H1 (cell line): ENCODE results near the gene TIMM8B. TPM values are rescaled to one million over a fixed set of nuclear protein-coding genes. Genes with fewer than 3 reads are reported as not detected.

Source experiments
- CTCF ChIA-PET: fragments of 300-600 bp; sonication (Branson Sonifier 250); formaldehyde crosslinking; loops from one replicate; lab custom pipeline; 2021; ENCODE audit not compliant: partially characterized antibody; lab: Charles Lee
- POLR2A ChIA-PET: fragments of 300-600 bp; sonication (Branson Sonifier 250); formaldehyde crosslinking; loops from one replicate; lab custom pipeline; 2021; ENCODE audit warnings: inconsistent platforms; ENCODE audit not compliant: partially characterized antibody; lab: Charles Lee
- DNase-seq, 2 experiments: peaks; one replicate each; pipeline versions ENCODE4 v3.0.0 to v3.0.0-alpha.2; 2010 to 2022; ENCODE audit warnings: low spot score in 2 of 2, low read depth in 1 of 2, mixed read lengths in 1 of 2
- FAIRE-seq: peaks from 2 replicates; lab custom pipeline; 2011; peaks lifted over from hg19 to GRCh38; lab: Jason Lieb, UNC
- H2AFZ ChIP-seq: 2 replicates; pipeline ENCODE4 v1.8.1; 2012; ENCODE audit warnings: low read length, inconsistent platforms
- H2AK5ac ChIP-seq: 2 replicates; pipeline ENCODE4 v1.6.1; 2013; ENCODE audit warnings: low read depth, low read length
- H2BK120ac ChIP-seq: replicated peaks from 2 replicates; pipeline ENCODE3; 2013; ENCODE audit warnings: low read depth, low read length, inconsistent platforms
- H2BK12ac ChIP-seq: 2 replicates; pipeline ENCODE4 v1.6.1; 2013; ENCODE audit warnings: low read depth, low read length
- H2BK15ac ChIP-seq: 2 replicates; pipeline ENCODE4 v1.6.1; 2013; ENCODE audit warnings: low read length
- H2BK20ac ChIP-seq: 2 replicates; pipeline ENCODE4 v1.6.1; 2013; ENCODE audit warnings: low read length
- H2BK5ac ChIP-seq: 2 replicates; pipeline ENCODE4 v1.6.1; 2013; ENCODE audit warnings: low read depth, low read length
- H3K14ac ChIP-seq: 2 replicates; pipeline ENCODE4 v1.6.1; 2013; ENCODE audit warnings: inconsistent platforms; ENCODE audit not compliant: insufficient read length
- H3K18ac ChIP-seq: 2 replicates; pipeline ENCODE4 v1.6.1; 2013; ENCODE audit warnings: low read length; ENCODE audit errors: extremely low read depth
- H3K23ac ChIP-seq: 2 replicates; pipeline ENCODE4 v1.6.1; 2013; ENCODE audit warnings: inconsistent platforms; ENCODE audit not compliant: insufficient read length
- H3K23me2 ChIP-seq: 2 replicates; pipeline ENCODE4 v1.6.1; 2013; ENCODE audit warnings: low read depth, low read length
- H3K27ac ChIP-seq: 2 replicates; pipeline ENCODE4 v1.6.1; 2011; ENCODE audit warnings: low read depth, low read length, inconsistent platforms
- H3K27me3 ChIP-seq, 4 experiments: replicated peaks in 1 of 4; 1 replicate in 1 of 4; 2 replicates in 3 of 4; pipeline versions ENCODE4 v1.6.1 to v1.8.1; 2011 to 2013; ENCODE audit warnings: low read length in 3 of 4, mild to moderate bottlenecking in 3 of 4, inconsistent platforms in 2 of 4, mixed read lengths in 2 of 4, moderate library complexity in 1 of 4; ENCODE audit not compliant: control insufficient read depth in 3 of 4, insufficient read depth in 3 of 4; ENCODE audit errors: extremely low read depth in 1 of 4
- H3K36me3 ChIP-seq, 4 experiments: 2 replicates each; pipeline versions ENCODE4 v1.6.1 to v1.8.1; 2011 to 2013; ENCODE audit warnings: mild to moderate bottlenecking in 4 of 4, low read length in 3 of 4, moderate library complexity in 2 of 4, control low read depth in 1 of 4, inconsistent platforms in 1 of 4; ENCODE audit not compliant: insufficient read depth in 4 of 4, control insufficient read depth in 2 of 4
- H3K4ac ChIP-seq: replicated peaks from 2 replicates; pipeline ENCODE3; 2013; ENCODE audit warnings: low read length, low read depth, mixed read lengths, inconsistent platforms; ENCODE audit not compliant: insufficient read length
- H3K4me1 ChIP-seq, 4 experiments: replicated peaks in 1 of 4; 1 replicate in 1 of 4; 2 replicates in 3 of 4; pipeline versions ENCODE4 v1.6.1 to v1.8.1; 2011 to 2013; ENCODE audit warnings: low read length in 3 of 4, inconsistent platforms in 2 of 4, mixed read lengths in 1 of 4; ENCODE audit not compliant: insufficient read depth in 4 of 4, control insufficient read depth in 3 of 4
- H3K4me2 ChIP-seq, 2 experiments: 2 replicates each; pipeline versions ENCODE4 v1.6.1 to v1.8.1; 2011 to 2013; ENCODE audit warnings: low read depth in 2 of 2, low read length in 2 of 2, control low read depth in 1 of 2, inconsistent platforms in 1 of 2, mild to moderate bottlenecking in 1 of 2; ENCODE audit not compliant: insufficient read depth in 1 of 2
- H3K4me3 ChIP-seq, 4 experiments: fragments of 200-600, 300-600 bp in 1 of 4; sonication (generic), shearing (Covaris generic), sonication (Bioruptor Twin) in 1 of 4; 2 replicates each; pipeline versions ENCODE4 v1.5.1 to v1.8.1; 2011 to 2016; ENCODE audit warnings: low read length in 4 of 4, low read depth in 3 of 4, control low read depth in 2 of 4, inconsistent platforms in 2 of 4, mild to moderate bottlenecking in 2 of 4, mixed read lengths in 1 of 4, moderate library complexity in 1 of 4; ENCODE audit not compliant: insufficient read depth in 2 of 4; ENCODE audit errors: extremely low read depth in 1 of 4
- H3K56ac ChIP-seq: replicated peaks from 2 replicates; pipeline ENCODE3; 2013; ENCODE audit warnings: low read depth, mild to moderate bottlenecking, mixed read lengths, low read length, inconsistent platforms; ENCODE audit not compliant: insufficient read length
- H3K79me1 ChIP-seq: 2 replicates; pipeline ENCODE4 v1.6.1; 2013; ENCODE audit warnings: low read depth, low read length, control low read depth
- H3K79me2 ChIP-seq, 2 experiments: 2 replicates each; pipeline versions ENCODE4 v1.6.1 to v1.8.1; 2012 to 2013; ENCODE audit warnings: low read length in 2 of 2, mild to moderate bottlenecking in 2 of 2, inconsistent platforms in 1 of 2; ENCODE audit not compliant: insufficient read depth in 2 of 2, control insufficient read depth in 1 of 2
- H3K9ac ChIP-seq, 4 experiments: replicated peaks in 1 of 4; 1 replicate in 1 of 4; 2 replicates in 3 of 4; pipeline versions ENCODE4 v1.6.1 to v1.8.1; 2011 to 2013; ENCODE audit warnings: low read depth in 3 of 4, low read length in 3 of 4, control low read depth in 2 of 4, mild to moderate bottlenecking in 2 of 4, moderate library complexity in 2 of 4, inconsistent platforms in 1 of 4; ENCODE audit errors: extremely low read depth in 1 of 4
- H3K9me3 ChIP-seq, 2 experiments: 2 replicates each; pipeline versions ENCODE4 v1.6.1 to v1.8.1; 2012 to 2013; ENCODE audit warnings: mild to moderate bottlenecking in 2 of 2, moderate library complexity in 2 of 2, control low read depth in 1 of 2, inconsistent platforms in 1 of 2, low read depth in 1 of 2, low read length in 1 of 2, mixed read lengths in 1 of 2; ENCODE audit not compliant: insufficient read depth in 2 of 2
- H4K20me1 ChIP-seq, 2 experiments: replicated peaks in 1 of 2; 2 replicates each; pipeline versions ENCODE3 to v1.8.1; 2011 to 2013; ENCODE audit warnings: inconsistent platforms in 2 of 2, low read length in 2 of 2, mild to moderate bottlenecking in 1 of 2; ENCODE audit not compliant: insufficient read depth in 2 of 2, control insufficient read depth in 1 of 2
- H4K5ac ChIP-seq: 2 replicates; pipeline ENCODE4 v1.6.1; 2013; ENCODE audit warnings: low read length, low read depth, mixed read lengths, inconsistent platforms; ENCODE audit not compliant: insufficient read length
- H4K8ac ChIP-seq: 2 replicates; pipeline ENCODE4 v1.8.0; 2013; ENCODE audit warnings: mild to moderate bottlenecking, moderate library complexity, low read length, inconsistent platforms; ENCODE audit not compliant: insufficient read depth; ENCODE audit errors: extremely low read depth
- H4K91ac ChIP-seq: replicated peaks from 2 replicates; pipeline ENCODE3; 2013; ENCODE audit warnings: low read length, mixed read lengths, inconsistent platforms; ENCODE audit not compliant: insufficient read length
- RAD21 ChIP-seq, 2 experiments: IDR thresholded peaks in 1 of 2; conservative IDR thresholded peaks in 1 of 2; 2 replicates each; pipeline ENCODE4 v1.6.1; 2011; ENCODE audit warnings: low read depth in 2 of 2, low read length in 2 of 2, improper control_type of control experiment in 1 of 2, inconsistent platforms in 1 of 2, mild to moderate bottlenecking in 1 of 2, moderate library complexity in 1 of 2
- WGBS, 2 experiments: shearing (Covaris generic) in 1 of 2; methylation state at CpG; one replicate each; pipeline versions ENCODE4 v1.1.6 to v1.1.7; 2013 to 2015; ENCODE audit warnings: low lambda C conversion rate in 2 of 2, mixed read lengths in 2 of 2, inconsistent platforms in 1 of 2, low coverage in 1 of 2, missing lambda C conversion rate in 1 of 2; ENCODE audit not compliant: insufficient replicate concordance in 2 of 2, insufficient coverage in 1 of 2, insufficient read length in 1 of 2; ENCODE audit errors: extremely low coverage in 1 of 2, missing lambda C conversion rate in 1 of 2; 5-methylcytosine and 5-hydroxymethylcytosine counted together
- polyA plus RNA-seq, 7 experiments: library from polyadenylated mRNA; depleted of rRNA in 3 of 7; stranded (reverse) in 5 of 7; unstranded in 2 of 7; fragments of >200 nt in 5 of 7; fragments of 200-250 nt in 2 of 7; gene quantifications; 1 replicate in 5 of 7; 2 replicates in 1 of 7; 4 replicates in 1 of 7; pipeline versions ENCODE4 v1.2.1 to v1.2.3, GENCODE V29; 2011 to 2013; ENCODE audit warnings: missing spikeins in 2 of 7, mixed read lengths in 2 of 7
- total RNA-seq: library from RNA; stranded (reverse); fragmentation: NEBNext Ultra II Directional; extraction: Animal tissue kit (Norgen Biotek cat#: 25700); gene quantifications from 2 replicates; pipeline ENCODE4 v1.2.1, GENCODE V29; 2021

Gene TIMM8B
- total and polyA plus RNA-seq, 2 of the 8 experiments (the other 6 are each of a cell fraction or from before 2014, with no cell fraction given), result 93.7 to 143 TPM

- no peak overlapping the region for H3K14ac ChIP-seq
- no peaks in the 10 kb centered on the region for H3K9me3 ChIP-seq
- H3K79me1 ChIP-seq, result no peaks in the 10 kb centered on the region
- H4K5ac ChIP-seq, result no peak overlapping the region
- DNase-seq, result no peak
- 100% methylated on average over 2 of the region's 2 CpGs; no CpG with 5 or more reads in 1 of the 2 experiments for WGBS, 2 experiments
- H3K79me2 ChIP-seq, result no peaks in the 10 kb centered on the region
- no peak overlapping the region for H3K4ac ChIP-seq
- CTCF ChIA-PET, result interaction anchor here (0.6 to 9.3 kb wide), 24 partner anchors 8 to 778 kb away, joined by 3 to 104 read pairs (median 4); partner anchors contain the start of genes BCO2 and IL18
- H3K4me2 ChIP-seq, result no peak overlapping the region
- no peak overlapping the region for H2BK12ac ChIP-seq
- no peak overlapping the region for H4K8ac ChIP-seq
- no peak overlapping the region for H3K56ac ChIP-seq
- H4K91ac ChIP-seq, result no peak overlapping the region
- no peak overlapping the region for H3K27ac ChIP-seq
- H3K23ac ChIP-seq, result no peak overlapping the region
- no peaks in the 10 kb centered on the region for H3K27me3 ChIP-seq
- H4K20me1 ChIP-seq, result no peaks in the 10 kb centered on the region
- no peak overlapping the region for H2BK20ac ChIP-seq
- no peak overlapping the region for H3K4me3 ChIP-seq
- no peak overlapping the region for H2AK5ac ChIP-seq
- POLR2A ChIA-PET, result no interaction called here
- H3K4me1 ChIP-seq, result no peaks in the 10 kb centered on the region
- TF ChIP-seq RAD21 (IDR thresholded peaks at IDR 0.05 in 1 of 2, conservative IDR thresholded peaks at IDR 0.05 in 1 of 2; ENCODE audit: low read depth in 2 of 2, low read length in 2 of 2), result no peak
- H3K18ac ChIP-seq, result no peak overlapping the region
- no peaks in the 10 kb centered on the region for H3K23me2 ChIP-seq
- no peak overlapping the region for H2BK5ac ChIP-seq
- no peak overlapping the region for H2BK120ac ChIP-seq
- no peak overlapping the region for H2AFZ ChIP-seq
- H3K36me3 ChIP-seq, result no peaks in the 10 kb centered on the region
- H3K9ac ChIP-seq, result no peak overlapping the region
- H2BK15ac ChIP-seq, result no peak overlapping the region
- FAIRE-seq, result no peak
Observed at GRCh38 chr11:112114460-112114859, 27.9 kb upstream of the TIMM8B start.
